SH-SY5Y (cell line): ENCODE measurements around the gene FAXC.

Experiments used
- GATA2 ChIP-seq: IDR thresholded peaks from 2 replicates; pipeline ENCODE4 v1.6.1; 2011; ENCODE audit warnings: mild to moderate bottlenecking, low read depth, low read length
- GATA3 ChIP-seq: IDR thresholded peaks from 2 replicates; pipeline ENCODE4 v1.6.1; 2011; ENCODE audit warnings: low read depth, mild to moderate bottlenecking, low read length, moderate library complexity

- TF ChIP-seq GATA2 (no peak), GATA3 (no peak)
These were observed 17.4 kb upstream of the FAXC start for GRCh38 chr6:99366852-99367251.
